Stimulated activated CD8-positive, alpha-beta memory T cell treated with anti-CD3 and anti-CD28 coated beads, Interleukin-7, amount 100 ng/mL, for 4 hours (primary cell): ENCODE data around the gene PHF24.
A peak's percentile ranks its signal among the peaks of the same experiment; 100 is the strongest.

Source experiments
- DNase-seq, 2 donors: peaks; one replicate each; pipeline ENCODE4 v3.0.0-alpha.2; 2020; ENCODE audit warnings: low read depth in 2 of 2

Gene PHF24

DNA sequence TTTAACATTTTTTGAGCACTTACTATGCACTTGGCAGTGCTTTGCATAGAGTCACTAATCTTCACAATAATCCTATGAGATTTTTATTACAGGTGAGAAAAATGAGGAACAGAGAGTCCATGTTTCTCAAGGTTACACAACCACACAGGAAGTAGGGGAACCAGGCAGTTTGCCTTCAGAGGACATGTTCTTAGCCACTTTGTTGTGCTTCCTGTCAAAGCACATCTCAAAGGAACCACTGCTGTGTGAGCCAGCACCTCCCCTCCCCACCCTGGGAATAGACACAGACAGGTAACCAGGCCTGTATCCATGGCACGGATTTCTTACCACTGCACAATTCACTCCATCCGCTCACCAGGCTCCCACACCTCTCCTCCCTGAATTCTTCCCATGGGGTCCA, 25.1 kb downstream of the PHF24 start:
- DNase-seq, result no peak

GRCh38 chr9:34984049-34984448, 26.0 kb downstream of the PHF24 start:
- DNase-seq, result no peak

DNA sequence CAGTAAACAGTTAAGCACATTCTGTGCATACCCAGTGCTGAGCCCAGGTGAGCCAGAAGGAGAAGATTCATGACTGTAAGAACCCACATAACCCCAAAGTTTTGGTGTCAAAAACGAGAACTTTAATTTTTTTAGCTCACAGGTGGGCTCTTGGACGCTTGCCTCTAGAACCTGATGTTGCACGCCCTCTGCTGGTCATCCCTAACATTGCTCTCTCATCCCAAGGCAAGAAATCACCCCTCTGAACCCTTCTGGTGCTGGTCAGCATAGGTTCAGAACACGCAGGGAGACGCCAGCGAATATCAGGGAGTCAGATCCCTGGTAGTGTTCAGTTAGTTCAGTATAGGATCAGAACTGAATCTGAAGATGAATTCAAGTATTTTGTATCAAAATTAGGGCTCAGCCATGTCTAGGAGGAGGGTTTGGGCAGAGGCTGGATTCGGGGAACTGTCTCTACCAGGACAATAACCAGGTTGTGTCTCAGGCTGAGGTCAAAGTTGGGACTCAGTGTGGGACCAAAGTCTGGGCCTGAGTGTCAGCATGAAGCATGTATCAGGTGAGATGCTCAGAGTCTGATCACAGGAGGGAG, 27.3 kb downstream of the PHF24 start:
- no peak for DNase-seq

GRCh38 chr9:34986540-34987047, 28.5 kb downstream of the PHF24 start:
- peak; percentile 71 to 73 for DNase-seq

DNA sequence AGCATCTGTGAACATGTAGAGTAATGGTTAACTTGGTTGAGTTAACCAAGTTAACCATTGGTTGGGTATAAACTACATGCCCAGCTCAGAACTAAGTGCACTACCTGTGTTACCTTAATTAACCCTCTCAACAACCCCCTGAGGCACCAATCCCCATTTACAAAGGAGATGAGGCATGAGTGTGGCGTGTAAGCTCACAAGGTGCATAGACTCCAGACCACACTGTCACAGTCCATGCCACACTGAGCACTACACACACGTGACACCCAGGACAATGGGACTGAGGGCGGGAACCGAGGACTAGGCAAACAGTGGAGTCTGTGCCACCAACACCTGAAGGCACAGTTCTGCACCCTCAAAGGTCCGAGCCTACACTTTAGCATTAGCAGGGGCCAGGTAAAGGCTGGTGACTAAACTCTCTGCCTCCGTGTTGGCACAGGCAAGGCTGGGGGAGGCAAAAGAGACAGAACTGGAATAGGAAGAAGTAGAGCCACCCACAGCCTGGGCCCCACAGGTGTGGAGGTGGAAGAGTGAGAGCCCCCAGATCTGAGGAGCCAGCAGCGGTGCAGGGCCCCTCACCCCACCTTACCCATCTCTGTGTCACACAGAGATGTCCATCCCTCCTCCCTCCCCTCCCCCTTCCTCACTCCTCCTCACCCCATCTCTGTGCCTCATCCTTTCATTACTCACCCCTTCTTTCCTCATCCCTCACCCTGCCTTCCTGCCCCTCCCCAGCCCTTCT, 29.2 kb downstream of the PHF24 start:
- no peak for DNase-seq

DNA sequence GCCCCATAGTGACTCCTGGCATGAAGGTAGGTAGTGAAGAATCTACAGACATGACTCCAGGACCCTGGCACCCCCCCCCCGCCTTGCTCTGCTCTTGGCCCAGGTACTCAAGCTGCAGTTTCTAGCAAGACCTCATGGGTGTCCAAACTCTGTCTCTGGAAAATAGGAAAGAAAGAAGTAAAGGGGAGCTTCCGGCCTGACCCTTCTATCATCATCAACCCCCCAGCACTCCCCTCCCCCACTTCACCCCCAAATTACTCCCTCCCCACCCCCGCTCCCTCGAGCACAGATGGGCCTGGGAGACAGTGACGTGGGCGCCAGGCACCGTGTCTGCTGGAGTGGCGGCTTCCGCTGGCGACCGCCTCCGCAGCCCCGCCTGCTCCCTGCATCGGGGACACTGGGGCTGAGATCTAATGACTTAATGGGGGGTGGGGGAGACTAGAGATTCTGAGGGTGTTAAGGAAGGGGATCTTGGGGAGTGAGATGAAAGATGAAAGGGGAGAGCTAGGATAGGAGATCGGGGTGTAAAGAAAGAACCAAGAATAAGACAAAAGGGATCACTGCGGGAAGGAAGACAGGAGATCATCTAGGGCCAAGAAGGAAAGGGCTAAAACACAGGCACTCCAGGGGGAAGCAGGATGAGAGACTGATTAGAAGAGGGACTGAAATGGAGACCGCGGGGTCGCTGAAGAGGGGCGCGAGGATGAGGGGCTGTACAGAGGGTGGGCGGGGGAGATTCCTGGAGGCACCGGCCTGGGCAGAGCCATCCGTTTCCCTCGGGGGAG, 30.3 kb downstream of the PHF24 start:
- peak; percentile 47 to 66 for DNase-seq

DNA sequence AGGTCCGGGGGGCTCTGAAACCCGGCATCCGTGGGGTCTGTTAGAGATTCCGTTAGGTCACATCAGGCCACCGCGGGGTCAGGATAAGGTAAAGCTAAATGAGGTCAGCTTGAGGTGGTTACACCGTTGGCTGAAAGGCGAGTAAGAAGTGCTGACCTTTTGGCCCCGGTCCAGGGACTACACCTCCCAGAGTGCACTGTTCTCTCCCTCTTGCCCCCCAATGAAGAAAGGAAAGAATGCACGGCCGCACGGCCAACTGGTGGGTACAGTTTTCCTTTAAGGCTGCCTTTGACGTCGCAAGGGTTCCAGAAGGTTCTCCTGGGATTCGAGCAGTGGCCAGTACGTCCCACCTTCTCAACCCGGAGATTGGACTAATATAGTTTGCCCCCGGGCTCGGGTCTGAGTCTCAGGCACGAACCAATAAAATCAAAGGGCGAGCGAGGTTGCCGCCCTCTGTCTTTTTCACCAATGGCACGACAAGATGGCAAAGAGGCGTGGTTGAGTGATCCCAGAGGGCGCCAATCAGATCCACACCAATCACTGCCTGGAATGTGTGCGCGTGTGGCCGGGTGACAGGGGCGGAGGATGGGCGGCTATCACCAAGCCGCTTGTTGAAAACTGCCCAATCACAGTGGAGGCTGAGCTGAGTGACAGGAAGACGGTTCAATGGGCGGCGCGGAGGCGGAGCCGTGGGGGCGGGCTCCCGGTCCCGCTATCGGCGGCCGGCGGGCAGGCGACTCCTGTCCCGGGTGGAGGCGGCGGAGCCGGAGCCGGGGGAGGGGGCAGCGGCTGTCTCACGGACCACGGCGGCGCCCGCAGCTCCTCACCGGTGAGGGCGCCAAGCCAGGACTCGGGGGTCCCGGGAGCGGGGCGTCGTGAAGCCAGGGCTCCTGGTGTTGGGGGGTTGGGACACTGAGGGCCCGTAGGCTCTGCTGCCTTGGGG, 31.2 kb downstream of the PHF24 start, which contains the start of gene DNAJB5:
TSS of gene DNAJB5 (plus strand) at position 743 of the 943 bp plus-strand sequence. CDS start 886 bp downstream, outside the sequence.
- DNase-seq, result peak; percentile 95 to 96

DNA sequence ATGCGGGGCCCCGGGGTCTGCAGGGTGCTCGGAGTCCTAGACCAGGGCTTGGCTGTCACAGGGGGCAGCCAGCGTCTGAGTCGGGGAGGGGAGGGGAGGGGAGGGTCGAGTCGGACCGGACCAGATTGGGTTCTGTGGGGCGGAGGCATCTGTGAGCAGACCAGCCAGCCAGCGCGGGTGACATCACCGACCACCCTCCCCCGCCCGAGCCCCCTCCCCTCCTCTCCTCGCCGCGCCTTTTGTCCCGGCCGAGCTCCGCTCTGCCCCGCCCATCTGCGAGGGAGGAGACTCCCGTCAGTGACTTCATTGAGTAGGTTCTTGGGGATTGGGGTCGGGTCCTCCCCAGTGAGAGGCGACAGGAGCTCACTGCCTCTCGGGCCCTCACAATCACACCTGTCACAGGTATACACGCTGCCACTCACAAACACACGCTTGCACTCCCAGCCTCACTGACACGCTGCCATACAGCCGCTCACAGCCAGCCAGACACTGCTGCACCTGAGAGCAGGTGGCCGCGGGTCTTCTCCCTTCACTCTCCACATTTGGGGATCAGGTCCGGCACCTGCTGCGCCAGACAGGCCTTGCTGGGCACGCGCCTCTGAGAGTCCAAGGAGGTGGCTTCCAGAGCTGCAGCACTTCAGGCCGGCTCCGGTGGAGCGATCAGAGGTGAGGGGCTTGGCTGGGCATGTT, 32.0 kb downstream of the PHF24 start:
- no peak for DNase-seq

DNA sequence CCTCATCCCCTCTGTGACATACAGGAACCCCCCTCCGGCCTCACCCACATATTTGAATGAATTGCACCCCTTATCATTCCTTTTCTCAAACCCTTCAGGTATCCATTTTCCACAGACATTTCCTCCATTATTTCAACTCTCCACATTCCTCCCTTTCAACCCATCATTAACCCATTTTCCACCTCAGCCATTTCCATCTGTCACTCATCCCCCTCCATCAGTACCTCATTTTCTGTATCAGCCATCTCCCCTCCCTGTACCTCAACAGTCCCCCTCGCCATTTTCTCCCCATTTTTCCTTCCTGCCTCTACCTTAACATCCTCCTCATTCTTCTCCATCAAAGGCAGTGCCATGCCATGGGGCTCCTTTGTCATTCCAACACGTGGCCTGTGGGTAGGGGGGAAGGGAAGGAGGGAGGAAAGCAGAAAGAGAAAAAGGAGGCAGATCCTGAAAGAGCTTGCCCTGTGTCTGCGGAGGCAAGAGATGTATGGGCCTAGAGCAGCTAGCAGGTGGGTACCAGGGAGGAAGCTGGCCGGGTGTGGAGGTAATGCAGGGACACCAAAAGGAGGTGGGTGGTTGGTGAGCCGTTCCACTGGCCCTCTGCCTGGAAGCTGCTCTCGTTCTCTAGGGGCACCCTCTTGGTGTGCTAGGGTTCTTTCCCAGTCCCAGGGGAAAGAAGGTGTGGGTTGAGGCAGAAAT, 33.0 kb downstream of the PHF24 start:
- no peak for DNase-seq

DNA sequence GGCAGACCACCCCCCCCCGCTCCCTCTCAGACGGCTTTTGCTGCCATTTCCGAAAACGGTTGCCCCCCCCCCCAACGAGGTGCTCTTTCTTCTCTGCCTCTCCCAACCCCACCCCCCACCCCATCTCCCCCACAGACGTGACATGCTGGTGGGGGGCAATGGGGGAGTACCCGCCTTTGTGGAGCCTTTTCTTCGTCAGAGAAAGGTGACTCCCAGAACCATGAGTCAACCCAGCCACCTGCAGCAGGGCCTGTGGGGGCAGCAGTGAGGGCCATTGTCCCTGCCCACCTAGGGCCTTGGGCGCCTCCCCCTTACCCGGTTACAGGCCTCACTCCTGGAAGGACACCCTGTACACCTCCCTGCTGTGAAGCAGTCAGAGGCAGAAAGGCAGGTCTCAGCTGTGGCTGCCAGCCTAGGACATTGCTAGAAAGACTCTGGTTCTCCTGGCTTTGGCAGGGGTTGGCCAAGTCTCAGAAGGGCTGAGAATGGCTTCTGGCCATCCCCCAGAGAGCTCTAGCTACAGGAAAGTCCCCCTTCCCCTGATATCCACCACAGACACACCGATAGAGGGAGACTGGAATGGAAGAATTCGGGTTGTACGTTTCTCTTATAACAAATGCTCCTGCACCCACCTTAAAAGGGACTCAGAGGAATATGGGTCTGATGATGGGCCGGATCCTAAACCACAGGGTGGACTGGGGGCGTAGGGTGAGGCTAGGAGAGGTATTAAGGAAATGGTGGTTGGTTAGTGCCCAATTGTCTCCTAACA, 33.7 kb downstream of the PHF24 start:
- DNase-seq, result no peak

DNA sequence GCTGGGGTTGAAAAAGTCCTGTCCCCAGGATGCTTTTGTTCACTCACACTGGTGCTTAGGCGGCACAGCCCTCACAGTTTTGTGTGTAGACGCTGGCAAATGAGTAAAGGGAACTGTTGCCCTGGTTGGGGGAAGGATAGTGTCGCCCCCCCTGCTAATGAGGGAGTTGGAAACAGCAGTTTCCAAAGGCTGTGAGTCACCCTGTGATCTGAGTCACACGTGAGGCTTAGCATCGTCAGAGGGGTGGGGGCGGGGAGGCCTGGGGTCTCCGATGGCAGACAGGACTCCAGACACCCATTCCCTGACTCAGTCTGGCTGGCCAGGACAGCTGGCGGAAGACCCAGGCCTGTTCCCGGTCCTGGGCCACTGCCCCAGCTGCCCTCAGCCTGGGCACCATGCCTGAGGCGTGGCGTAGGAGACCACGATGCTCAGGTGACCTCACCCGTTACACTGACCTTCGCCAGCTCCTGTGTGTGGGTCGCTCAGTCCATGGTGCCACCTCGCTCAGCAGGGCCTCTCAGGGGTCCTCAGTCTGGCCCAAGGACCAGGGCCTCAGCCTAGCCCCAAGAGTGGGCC, 34.4 kb downstream of the PHF24 start:
- peak; percentile 63 to 65 for DNase-seq

DNA sequence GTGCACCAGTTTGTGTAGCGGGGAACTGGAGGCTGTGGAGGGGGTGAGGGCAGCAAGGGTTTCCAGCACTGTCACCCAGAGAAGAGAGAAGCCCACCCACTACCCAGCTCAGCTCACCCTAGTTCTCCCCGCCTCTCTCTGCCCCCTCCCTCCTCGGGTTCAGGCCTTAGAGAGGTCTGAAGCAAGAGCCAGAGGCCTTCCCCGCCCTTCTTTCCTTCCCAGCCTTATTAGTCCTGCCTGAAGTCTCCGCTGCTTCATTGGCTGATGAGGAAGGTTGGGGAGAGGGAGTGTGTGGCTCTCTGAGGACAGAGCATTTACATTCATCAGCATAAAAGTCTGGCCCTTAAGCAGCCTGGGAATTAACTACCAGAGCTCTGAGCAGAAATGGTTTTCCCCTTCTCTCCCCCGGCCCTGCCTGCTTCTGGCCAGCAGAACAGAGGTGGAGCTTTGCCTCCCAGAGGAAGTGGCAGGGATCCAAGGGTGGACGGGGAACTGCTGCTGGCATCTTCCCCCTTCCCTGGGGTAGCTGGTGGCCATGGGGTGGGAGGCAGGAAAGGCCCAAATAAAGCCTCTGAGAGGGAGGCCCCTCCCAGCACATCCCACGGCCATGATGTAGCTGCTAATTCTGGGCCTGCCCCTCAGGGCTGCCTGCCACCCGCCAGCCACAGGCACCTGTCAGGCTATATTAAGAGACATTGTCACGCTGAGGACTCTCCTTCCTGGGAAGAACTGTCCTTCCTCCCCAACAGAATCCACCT, 35.6 kb downstream of the PHF24 start:
- DNase-seq, result no peak

DNA sequence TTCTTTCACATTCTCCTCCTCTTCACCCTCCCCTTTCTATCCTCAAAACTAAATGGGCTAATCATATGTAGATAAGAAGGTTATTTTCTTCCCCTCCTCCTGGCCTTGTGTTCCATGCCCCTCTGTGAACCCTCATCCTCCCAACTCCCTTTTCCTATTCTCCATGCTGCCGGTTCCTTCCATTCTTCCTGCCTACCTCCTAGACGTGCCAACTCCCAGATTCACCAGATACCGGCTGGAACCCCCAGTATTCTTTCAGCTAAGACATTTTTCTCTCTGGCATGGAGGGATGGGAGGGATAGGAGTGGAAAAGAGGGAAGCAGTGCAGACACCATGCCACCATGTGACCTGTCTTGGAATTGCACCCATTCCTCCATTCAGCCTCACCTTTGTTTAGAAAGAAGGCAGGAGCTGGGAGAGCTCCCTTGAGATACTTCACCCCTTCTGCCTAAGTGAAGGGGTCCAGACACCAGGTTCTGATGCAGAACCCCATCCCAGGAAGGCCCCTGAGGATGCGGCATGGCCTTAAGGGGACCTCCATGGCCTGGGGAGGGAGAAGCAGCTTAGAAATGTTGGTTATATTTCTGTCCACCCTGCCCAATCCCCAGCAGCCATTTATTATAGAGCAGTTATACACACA, 36.3 kb downstream of the PHF24 start:
- no peak for DNase-seq

GRCh38 chr9:34994900-34995669, 37.0 kb downstream of the PHF24 start:
- DNase-seq, result no peak

GRCh38 chr9:34995670-34996060, 37.6 kb downstream of the PHF24 start:
- DNase-seq, result no peak

GRCh38 chr9:34996181-34996904, 38.3 kb downstream of the PHF24 start:
- DNase-seq, result no peak
